ENCODE results near the gene ANAPC7.
"Not testable (repeated sequence)": the region's sequence is repeated elsewhere in the genome, so short reads cannot be mapped to it uniquely, and the experiment has no call there.

The ANAPC7 gene

GRCh38 chr12:110426406-110426805, 22.9 kb upstream of the ANAPC7 start:
- Histone ChIP-seq H4K20me1 (ENCODE audit: insufficient read depth, low read length) (no peaks in the 10 kb centered on the region), H3K9ac (ENCODE audit: low read depth, low read length) (no peak overlapping the region), H3K4me3 (ENCODE audit: low read depth in 1 of 2, low read length in 2 of 2) (no peak overlapping the region), H3K27me3 (ENCODE audit: insufficient read depth, low read length, poor library complexity) (no peaks in the 10 kb centered on the region), H3K4me1 (ENCODE audit: insufficient read depth, low read length) (peaks cover 5% of the 10 kb centered on the region), H2AFZ (ENCODE audit: low read depth, low read length) (no peak overlapping the region), H3K4me2 (ENCODE audit: insufficient read depth, low read length) (no peak overlapping the region), H3K36me3 (ENCODE audit: insufficient read depth, low read length) (no peaks in the 10 kb centered on the region), H3K27ac (ENCODE audit: low read length) (no peak overlapping the region), H3K9me3 (ENCODE audit: insufficient read depth, low read length, severe bottlenecking) (no peaks in the 10 kb centered on the region), H3K79me2 (ENCODE audit: insufficient read depth, low read length) (no peaks in the 10 kb centered on the region)
- DNase-seq (no peak), ATAC-seq (ENCODE audit: insufficient read depth, low read depth) (no peak)
- no peak for TF ChIP-seq EZH2 (IDR thresholded peaks at IDR 0.05; ENCODE audit: borderline replicate concordance, low read depth, low read length, severe bottlenecking)
- TF ChIP-seq, protein P1, sequence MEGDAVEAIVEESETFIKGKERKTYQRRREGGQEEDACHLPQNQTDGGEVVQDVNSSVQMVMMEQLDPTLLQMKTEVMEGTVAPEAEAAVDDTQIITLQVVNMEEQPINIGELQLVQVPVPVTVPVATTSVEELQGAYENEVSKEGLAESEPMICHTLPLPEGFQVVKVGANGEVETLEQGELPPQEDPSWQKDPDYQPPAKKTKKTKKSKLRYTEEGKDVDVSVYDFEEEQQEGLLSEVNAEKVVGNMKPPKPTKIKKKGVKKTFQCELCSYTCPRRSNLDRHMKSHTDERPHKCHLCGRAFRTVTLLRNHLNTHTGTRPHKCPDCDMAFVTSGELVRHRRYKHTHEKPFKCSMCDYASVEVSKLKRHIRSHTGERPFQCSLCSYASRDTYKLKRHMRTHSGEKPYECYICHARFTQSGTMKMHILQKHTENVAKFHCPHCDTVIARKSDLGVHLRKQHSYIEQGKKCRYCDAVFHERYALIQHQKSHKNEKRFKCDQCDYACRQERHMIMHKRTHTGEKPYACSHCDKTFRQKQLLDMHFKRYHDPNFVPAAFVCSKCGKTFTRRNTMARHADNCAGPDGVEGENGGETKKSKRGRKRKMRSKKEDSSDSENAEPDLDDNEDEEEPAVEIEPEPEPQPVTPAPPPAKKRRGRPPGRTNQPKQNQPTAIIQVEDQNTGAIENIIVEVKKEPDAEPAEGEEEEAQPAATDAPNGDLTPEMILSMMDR (IDR thresholded peaks at IDR 0.05; ENCODE audit: borderline replicate concordance, extremely low read depth, low read length, poor library complexity, severe bottlenecking), result no peak

DNA sequence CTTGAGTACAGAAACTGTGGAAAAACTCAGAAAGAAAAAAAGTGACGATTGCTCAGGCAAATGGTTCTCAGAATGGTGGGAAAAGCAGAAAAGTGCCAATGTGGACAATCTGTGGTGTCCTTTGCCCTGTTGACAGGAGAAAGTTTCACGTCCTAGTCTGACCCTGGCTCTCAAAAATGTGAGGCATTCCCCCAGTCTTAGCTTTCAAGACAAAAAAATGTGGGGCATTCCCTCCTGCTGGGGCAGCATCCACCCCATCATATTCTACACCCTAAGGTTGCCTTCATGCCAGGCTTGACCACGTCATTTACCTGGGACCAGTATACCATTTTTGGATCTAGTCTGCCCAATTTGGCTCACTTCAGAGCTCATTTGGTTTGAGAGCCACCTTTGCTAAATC, 20.7 kb upstream of the ANAPC7 start:
- Histone ChIP-seq H3K4me1 (ENCODE audit: insufficient read depth, low read length) (no peaks in the 10 kb centered on the region), H3K4me3 (ENCODE audit: low read depth in 1 of 2, low read length in 2 of 2) (no peak overlapping the region), H3K79me2 (ENCODE audit: insufficient read depth, low read length) (no peaks in the 10 kb centered on the region), H3K4me2 (ENCODE audit: insufficient read depth, low read length) (no peak overlapping the region), H4K20me1 (ENCODE audit: insufficient read depth, low read length) (no peaks in the 10 kb centered on the region), H3K9ac (ENCODE audit: low read depth, low read length) (no peak overlapping the region), H3K36me3 (ENCODE audit: insufficient read depth, low read length) (no peaks in the 10 kb centered on the region), H3K27ac (ENCODE audit: low read length) (no peak overlapping the region), H2AFZ (ENCODE audit: low read depth, low read length) (no peak overlapping the region), H3K27me3 (ENCODE audit: insufficient read depth, low read length, poor library complexity) (no peaks in the 10 kb centered on the region), H3K9me3 (ENCODE audit: insufficient read depth, low read length, severe bottlenecking) (no peaks in the 10 kb centered on the region)
- TF ChIP-seq, protein P1 (IDR thresholded peaks at IDR 0.05; ENCODE audit: borderline replicate concordance, extremely low read depth, low read length, poor library complexity, severe bottlenecking), result no peak
- TF ChIP-seq EZH2 (IDR thresholded peaks at IDR 0.05; ENCODE audit: borderline replicate concordance, low read depth, low read length, severe bottlenecking), result no peak
- DNase-seq (no peak), ATAC-seq (ENCODE audit: insufficient read depth, low read depth) (no peak)

- Histone ChIP-seq H4K20me1 (ENCODE audit: insufficient read depth, low read length) (no peaks in the 10 kb centered on the region), H2AFZ (ENCODE audit: low read depth, low read length) (no peak overlapping the region), H3K9me3 (ENCODE audit: insufficient read depth, low read length, severe bottlenecking) (no peaks in the 10 kb centered on the region), H3K4me1 (ENCODE audit: insufficient read depth, low read length) (no peaks in the 10 kb centered on the region), H3K27me3 (ENCODE audit: insufficient read depth, low read length, poor library complexity) (no peaks in the 10 kb centered on the region), H3K36me3 (ENCODE audit: insufficient read depth, low read length) (no peaks in the 10 kb centered on the region), H3K79me2 (ENCODE audit: insufficient read depth, low read length) (no peaks in the 10 kb centered on the region), H3K4me3 (ENCODE audit: low read depth in 1 of 2, low read length in 2 of 2) (no peak overlapping the region), H3K4me2 (ENCODE audit: insufficient read depth, low read length) (no peak overlapping the region), H3K27ac (ENCODE audit: low read length) (no peak overlapping the region), H3K9ac (ENCODE audit: low read depth, low read length) (no peak overlapping the region)
- TF ChIP-seq, protein P1 (IDR thresholded peaks at IDR 0.05; ENCODE audit: borderline replicate concordance, extremely low read depth, low read length, poor library complexity, severe bottlenecking), result no peak
- TF ChIP-seq EZH2 (IDR thresholded peaks at IDR 0.05; ENCODE audit: borderline replicate concordance, low read depth, low read length, severe bottlenecking), result no peak
- DNase-seq, result no peak
- no peak for ATAC-seq (ENCODE audit: insufficient read depth, low read depth)
Observed at GRCh38 chr12:110421701-110422100, 18.2 kb upstream of the ANAPC7 start.

- no peaks in the 10 kb centered on the region for H4K20me1 ChIP-seq (ENCODE audit: insufficient read depth, low read length)
- TF ChIP-seq, protein P1 (IDR thresholded peaks at IDR 0.05; ENCODE audit: borderline replicate concordance, extremely low read depth, low read length, poor library complexity, severe bottlenecking), result no peak
- TF ChIP-seq EZH2 (IDR thresholded peaks at IDR 0.05; ENCODE audit: borderline replicate concordance, low read depth, low read length, severe bottlenecking), result no peak
- no peaks in the 10 kb centered on the region for H3K9me3 ChIP-seq (ENCODE audit: insufficient read depth, low read length, severe bottlenecking)
- no peaks in the 10 kb centered on the region for H3K27me3 ChIP-seq (ENCODE audit: insufficient read depth, low read length, poor library complexity)
- no peaks in the 10 kb centered on the region for H3K4me1 ChIP-seq (ENCODE audit: insufficient read depth, low read length)
- no peak overlapping the region for H3K4me3 ChIP-seq (ENCODE audit: low read depth in 1 of 2, low read length in 2 of 2)
- no peak overlapping the region for H2AFZ ChIP-seq (ENCODE audit: low read depth, low read length)
- H3K9ac ChIP-seq (ENCODE audit: low read depth, low read length), result no peak overlapping the region
- ATAC-seq (ENCODE audit: insufficient read depth, low read depth) (no peak), DNase-seq (no peak)
- H3K36me3 ChIP-seq (ENCODE audit: insufficient read depth, low read length), result no peaks in the 10 kb centered on the region
- H3K79me2 ChIP-seq (ENCODE audit: insufficient read depth, low read length), result no peaks in the 10 kb centered on the region
- H3K4me2 ChIP-seq (ENCODE audit: insufficient read depth, low read length), result no peak overlapping the region
- no peak overlapping the region for H3K27ac ChIP-seq (ENCODE audit: low read length)
Observed at GRCh38 chr12:110421159-110421661, 17.7 kb upstream of the ANAPC7 start.

DNA sequence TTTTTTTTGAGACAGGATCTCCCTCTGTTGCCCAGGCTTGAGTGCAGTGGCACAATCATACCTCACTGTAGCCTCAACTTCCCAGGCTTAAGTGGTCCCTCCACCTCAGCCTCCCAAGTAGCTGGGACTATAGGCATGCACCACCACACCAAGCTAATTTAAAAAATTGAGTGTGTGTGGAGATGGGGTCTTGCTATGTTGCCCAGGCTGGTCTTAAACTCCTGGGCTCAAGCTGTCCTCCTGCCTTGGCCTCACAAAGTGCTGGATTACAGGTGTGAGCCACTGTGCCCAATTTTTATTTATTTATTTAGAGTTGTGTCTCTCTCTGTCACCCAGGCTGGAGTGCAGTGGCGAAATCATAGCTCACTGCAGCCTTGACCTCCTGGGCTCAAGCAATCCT, 17.1 kb upstream of the ANAPC7 start:
- not testable (repeated sequence) for H3K9ac ChIP-seq (ENCODE audit: low read depth, low read length); H3K27ac ChIP-seq (ENCODE audit: low read length); DNase-seq; H3K27me3 ChIP-seq (ENCODE audit: insufficient read depth, low read length, poor library complexity); H3K79me2 ChIP-seq (ENCODE audit: insufficient read depth, low read length); H3K4me2 ChIP-seq (ENCODE audit: insufficient read depth, low read length); H3K4me3 ChIP-seq (ENCODE audit: low read depth in 1 of 2, low read length in 2 of 2); H3K9me3 ChIP-seq (ENCODE audit: insufficient read depth, low read length, severe bottlenecking); H3K36me3 ChIP-seq (ENCODE audit: insufficient read depth, low read length); H2AFZ ChIP-seq (ENCODE audit: low read depth, low read length); H3K4me1 ChIP-seq (ENCODE audit: insufficient read depth, low read length); ATAC-seq (ENCODE audit: insufficient read depth, low read depth); H4K20me1 ChIP-seq (ENCODE audit: insufficient read depth, low read length)
